Transverse colon (tissue), 4 donors: ENCODE results near the gene ZMAT5.

Experiments used
- EP300 ChIP-seq: sonication (generic); formaldehyde crosslinking; IDR thresholded peaks from one replicate; pipeline ENCODE4 v1.6.1; 2017; ENCODE audit warnings: antibody characterized with exemption, low read depth
- POLR2A ChIP-seq: fragments of 450-650 bp; IDR thresholded peaks from one replicate; pipeline ENCODE4 v1.6.1; 2016; ENCODE audit warnings: antibody characterized with exemption, mild to moderate bottlenecking, moderate library complexity
- POLR2AphosphoS5 ChIP-seq, 3 donors: sonication (generic); formaldehyde crosslinking; IDR thresholded peaks; one replicate each; pipeline ENCODE4 v1.6.1; 2016; ENCODE audit warnings: antibody characterized with exemption in 3 of 3
- TF ChIP-seq, protein P1 (sequence below), 5 experiments: fragments of 200-600 bp in 3 of 5; fragments of 450-650 bp in 2 of 5; sonication (generic) in 3 of 5; IDR thresholded peaks; 1 replicate in 2 of 5; 2 replicates in 3 of 5; pipeline ENCODE4 v1.5.1; 2016 to 2017; ENCODE audit warnings: antibody characterized with exemption in 5 of 5, inconsistent platforms in 3 of 5, mild to moderate bottlenecking in 2 of 5, moderate library complexity in 1 of 5

DNA sequence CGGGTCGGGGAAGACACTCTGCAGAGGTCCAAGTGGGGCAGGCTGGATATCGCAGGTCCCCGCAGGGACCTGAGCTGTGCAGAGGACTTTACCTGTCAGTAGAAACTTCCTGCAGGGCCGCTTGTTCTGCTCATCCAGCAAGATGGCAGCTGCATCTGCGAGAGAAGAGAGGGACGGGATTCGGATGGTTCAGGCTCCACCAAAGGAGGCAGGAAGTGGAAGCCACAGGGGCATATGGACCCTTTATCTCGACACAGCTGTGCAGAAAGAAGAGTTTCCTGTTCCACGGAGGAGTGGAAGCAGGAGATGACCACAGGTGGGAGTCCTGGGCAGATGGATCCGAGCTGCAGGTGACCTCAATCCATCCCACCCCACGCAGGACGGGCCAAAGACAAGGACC lies 24.5 kb downstream of the ZMAT5 start:
- TF ChIP-seq, protein P1, sequence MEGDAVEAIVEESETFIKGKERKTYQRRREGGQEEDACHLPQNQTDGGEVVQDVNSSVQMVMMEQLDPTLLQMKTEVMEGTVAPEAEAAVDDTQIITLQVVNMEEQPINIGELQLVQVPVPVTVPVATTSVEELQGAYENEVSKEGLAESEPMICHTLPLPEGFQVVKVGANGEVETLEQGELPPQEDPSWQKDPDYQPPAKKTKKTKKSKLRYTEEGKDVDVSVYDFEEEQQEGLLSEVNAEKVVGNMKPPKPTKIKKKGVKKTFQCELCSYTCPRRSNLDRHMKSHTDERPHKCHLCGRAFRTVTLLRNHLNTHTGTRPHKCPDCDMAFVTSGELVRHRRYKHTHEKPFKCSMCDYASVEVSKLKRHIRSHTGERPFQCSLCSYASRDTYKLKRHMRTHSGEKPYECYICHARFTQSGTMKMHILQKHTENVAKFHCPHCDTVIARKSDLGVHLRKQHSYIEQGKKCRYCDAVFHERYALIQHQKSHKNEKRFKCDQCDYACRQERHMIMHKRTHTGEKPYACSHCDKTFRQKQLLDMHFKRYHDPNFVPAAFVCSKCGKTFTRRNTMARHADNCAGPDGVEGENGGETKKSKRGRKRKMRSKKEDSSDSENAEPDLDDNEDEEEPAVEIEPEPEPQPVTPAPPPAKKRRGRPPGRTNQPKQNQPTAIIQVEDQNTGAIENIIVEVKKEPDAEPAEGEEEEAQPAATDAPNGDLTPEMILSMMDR (IDR thresholded peaks at IDR 0.05) = no peak
- TF ChIP-seq POLR2AphosphoS5 (IDR thresholded peaks at IDR 0.05) (no peak), POLR2A (no peak), EP300 (no peak)
